DOHH2 (cell line): ENCODE results near the gene EIF2D.

Experiments used
- H3F3A ChIP-seq: fragments of 200-600 bp; sonication (generic), shearing (Covaris generic); 2 replicates; pipeline ENCODE4 v1.6.0; 2016; ENCODE audit warnings: antibody characterized with exemption, mild to moderate bottlenecking; ENCODE audit not compliant: control insufficient read depth, insufficient read depth
- H3K27ac ChIP-seq: fragments of 200-600 bp; sonication (generic); 2 replicates; pipeline ENCODE4 v1.5.1; 2014; ENCODE audit warnings: low read depth, mild to moderate bottlenecking, low read length, moderate library complexity
- H3K27me3 ChIP-seq: fragments of 200-600 bp; sonication (generic); 2 replicates; pipeline ENCODE4 v1.6.1; 2014; ENCODE audit warnings: mild to moderate bottlenecking, low read length, mixed read lengths; ENCODE audit not compliant: control insufficient read depth
- H3K36me3 ChIP-seq: fragments of 200-600 bp; sonication (generic); 2 replicates; pipeline ENCODE4 v1.6.1; 2014; ENCODE audit warnings: mild to moderate bottlenecking, low read length, moderate library complexity, mixed read lengths; ENCODE audit not compliant: control insufficient read depth
- H3K4me1 ChIP-seq: fragments of 200-600 bp; sonication (generic); 2 replicates; pipeline ENCODE4 v1.6.1; 2014; ENCODE audit warnings: mild to moderate bottlenecking, low read length, mixed read lengths; ENCODE audit not compliant: control insufficient read depth
- H3K4me2 ChIP-seq: fragments of 200-600 bp; sonication (generic); 2 replicates; pipeline ENCODE4 v1.6.0; 2014; ENCODE audit warnings: mild to moderate bottlenecking, low read length, moderate library complexity
- H3K4me3 ChIP-seq: fragments of 200-600 bp; sonication (generic); 2 replicates; pipeline ENCODE4 v1.5.1; 2014; ENCODE audit warnings: mild to moderate bottlenecking, low read length, mixed read lengths
- H3K79me2 ChIP-seq: fragments of 200-600 bp; sonication (generic); 2 replicates; pipeline ENCODE4 v1.6.1; 2014; ENCODE audit warnings: mild to moderate bottlenecking, low read length, mixed read lengths; ENCODE audit not compliant: control insufficient read depth
- H3K9me2 ChIP-seq: fragments of 200-600 bp; sonication (generic); replicated peaks from 2 replicates; pipeline ENCODE4 v1.6.1; 2014; ENCODE audit warnings: mild to moderate bottlenecking, low read length, mixed read lengths; ENCODE audit not compliant: control insufficient read depth
- H3K9me3 ChIP-seq: fragments of 200-600 bp; sonication (generic); 2 replicates; pipeline ENCODE4 v1.6.1; 2014; ENCODE audit warnings: antibody characterized with exemption, low read length, mixed read lengths; ENCODE audit not compliant: control insufficient read depth, insufficient read depth
- H4K20me1 ChIP-seq: fragments of 200-600 bp; sonication (generic); 2 replicates; pipeline ENCODE4 v1.6.0; 2014; ENCODE audit warnings: low read depth, mild to moderate bottlenecking, antibody characterized with exemption, low read length, moderate library complexity; ENCODE audit not compliant: control insufficient read depth, insufficient read depth
- CTCF ChIP-seq: fragments of 200-600 bp; sonication (generic); IDR thresholded peaks from one replicate; pipeline ENCODE4 v1.5.1; 2014; ENCODE audit warnings: antibody characterized with exemption, mild to moderate bottlenecking, low read depth, low read length; ENCODE audit not compliant: poor library complexity, severe bottlenecking
- EZH2phosphoT487 ChIP-seq: fragments of 200-600 bp; sonication (generic); IDR thresholded peaks from 2 replicates; pipeline ENCODE4 v1.6.1; 2017; ENCODE audit warnings: borderline replicate concordance, mild to moderate bottlenecking, antibody characterized with exemption, low read length, moderate library complexity, mixed read lengths

The EIF2D gene, protein sequence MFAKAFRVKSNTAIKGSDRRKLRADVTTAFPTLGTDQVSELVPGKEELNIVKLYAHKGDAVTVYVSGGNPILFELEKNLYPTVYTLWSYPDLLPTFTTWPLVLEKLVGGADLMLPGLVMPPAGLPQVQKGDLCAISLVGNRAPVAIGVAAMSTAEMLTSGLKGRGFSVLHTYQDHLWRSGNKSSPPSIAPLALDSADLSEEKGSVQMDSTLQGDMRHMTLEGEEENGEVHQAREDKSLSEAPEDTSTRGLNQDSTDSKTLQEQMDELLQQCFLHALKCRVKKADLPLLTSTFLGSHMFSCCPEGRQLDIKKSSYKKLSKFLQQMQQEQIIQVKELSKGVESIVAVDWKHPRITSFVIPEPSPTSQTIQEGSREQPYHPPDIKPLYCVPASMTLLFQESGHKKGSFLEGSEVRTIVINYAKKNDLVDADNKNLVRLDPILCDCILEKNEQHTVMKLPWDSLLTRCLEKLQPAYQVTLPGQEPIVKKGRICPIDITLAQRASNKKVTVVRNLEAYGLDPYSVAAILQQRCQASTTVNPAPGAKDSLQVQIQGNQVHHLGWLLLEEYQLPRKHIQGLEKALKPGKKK

GRCh38 chr1:206612129-206612876 is at the start of gene EIF2D:
Gene EIF2D (minus strand): TSS chr1:206612465. CDS start chr1:206612342, 123 bp downstream.
- H3K9me2 ChIP-seq, result no peaks in the 10 kb centered on the region
- H3K36me3 ChIP-seq, result peaks cover 24% of the 10 kb centered on the region
- TF ChIP-seq EZH2phosphoT487, result no peak
- TF ChIP-seq CTCF, result peak; percentile 81
- peak within 1 kb of the TSS; percentile 94 for H3K4me3 ChIP-seq
- H3K4me2 ChIP-seq, result peak within 1 kb of the TSS; percentile 89
- H3F3A ChIP-seq, result peaks cover 8% of the 10 kb centered on the region
- peaks cover 16% of the 10 kb centered on the region for H3K79me2 ChIP-seq
- H3K27me3 ChIP-seq, result peaks cover 9% of the 10 kb centered on the region
- H3K4me1 ChIP-seq, result peaks cover 9% of the 10 kb centered on the region
- H3K27ac ChIP-seq, result peak within 1 kb of the TSS; percentile 25; the same call in 1 of the 2 replicates
- no peaks in the 10 kb centered on the region for H3K9me3 ChIP-seq
- no peaks in the 10 kb centered on the region for H4K20me1 ChIP-seq

- Histone ChIP-seq H3K79me2 (no peaks in the 10 kb centered on the region), H3K9me2 (no peaks in the 10 kb centered on the region), H3K4me1 (peaks cover 47% of the 10 kb centered on the region), H3K4me3 (no peak overlapping the region), H3K27ac (no peak overlapping the region), H3K36me3 (no peaks in the 10 kb centered on the region), H3K27me3 (peaks cover 34% of the 10 kb centered on the region), H3K9me3 (no peaks in the 10 kb centered on the region), H3F3A (peaks cover 10% of the 10 kb centered on the region; the same call in 1 of the 2 replicates), H4K20me1 (no peaks in the 10 kb centered on the region), H3K4me2 (no peak overlapping the region)
- TF ChIP-seq EZH2phosphoT487, result no peak
- TF ChIP-seq CTCF, result no peak
Observed at GRCh38 chr1:206661161-206661820, 49.0 kb upstream of the EIF2D start.

GRCh38 chr1:206660136-206660535 is 47.9 kb upstream of the EIF2D start:
- TF ChIP-seq EZH2phosphoT487 (no peak), CTCF (no peak)
- H3F3A ChIP-seq, result peaks cover 10% of the 10 kb centered on the region; the same call in 1 of the 2 replicates
- H3K4me3 ChIP-seq, result no peak overlapping the region
- no peaks in the 10 kb centered on the region for H4K20me1 ChIP-seq
- H3K9me2 ChIP-seq, result no peaks in the 10 kb centered on the region
- no peak overlapping the region for H3K27ac ChIP-seq
- peaks cover 47% of the 10 kb centered on the region for H3K4me1 ChIP-seq
- peaks cover 25% of the 10 kb centered on the region for H3K27me3 ChIP-seq
- H3K4me2 ChIP-seq, result no peak overlapping the region
- H3K9me3 ChIP-seq, result no peaks in the 10 kb centered on the region
- H3K36me3 ChIP-seq, result 0 out of 2 replicates have a peak, but pooled peaks cover under 1% of the 10 kb centered on the region
- no peaks in the 10 kb centered on the region for H3K79me2 ChIP-seq
